Muscle layer of duodenum (tissue), 2 donors: ENCODE results near the gene PCDHB15.
A peak's percentile ranks its signal among the peaks of the same experiment; 100 is the strongest.
"Not testable (repeated sequence)": the region's sequence is repeated elsewhere in the genome, so short reads cannot be mapped to it uniquely, and the experiment has no call there.

Experiments used
- H3K27ac ChIP-seq: one replicate; pipeline ENCODE4 v1.7.0; 2013; ENCODE audit warnings: mild to moderate bottlenecking, low read length
- H3K27me3 ChIP-seq: one replicate; pipeline ENCODE4 v1.7.0; 2013; ENCODE audit warnings: low read depth, mild to moderate bottlenecking, control low read depth, low read length
- H3K36me3 ChIP-seq, 2 donors: one replicate each; pipeline ENCODE4 v1.7.0; 2013; ENCODE audit warnings: low read length in 2 of 2, control low read depth in 1 of 2, mild to moderate bottlenecking in 1 of 2; ENCODE audit not compliant: insufficient read depth in 2 of 2, control insufficient read depth in 1 of 2
- H3K4me1 ChIP-seq, 2 donors: one replicate each; pipeline ENCODE4 v1.7.0; 2013; ENCODE audit warnings: low read length in 2 of 2, mild to moderate bottlenecking in 2 of 2, control low read depth in 1 of 2, moderate library complexity in 1 of 2; ENCODE audit not compliant: insufficient read depth in 2 of 2, control insufficient read depth in 1 of 2
- H3K4me3 ChIP-seq, 2 donors: one replicate each; pipeline ENCODE4 v1.7.0; 2013; ENCODE audit warnings: low read length in 2 of 2, low read depth in 1 of 2, mild to moderate bottlenecking in 1 of 2
- H3K9me3 ChIP-seq, 2 donors: one replicate each; pipeline ENCODE4 v1.7.0; 2013; ENCODE audit warnings: low read length in 2 of 2, control low read depth in 1 of 2, mild to moderate bottlenecking in 1 of 2; ENCODE audit not compliant: control insufficient read depth in 1 of 2
- donor health status: healthy.

PCDHB15 gene

GRCh38 chr5:141216035-141216434 lies 29.2 kb upstream of the PCDHB15 start:
- Histone ChIP-seq H3K36me3 (peaks cover 0 to 28% of the 10 kb centered on the region in 2 donors), H3K9me3 (peaks cover 35 to 70% of the 10 kb centered on the region in 2 donors), H3K4me3 (peak overlapping the region in 1 of 2 donors; percentile 40)
- H3K27me3 ChIP-seq, H3K4me1 ChIP-seq, H3K27ac ChIP-seq: not testable (repeated sequence)

- H3K36me3 ChIP-seq: peaks cover 0 to 22% of the 10 kb centered on the region in 2 donors
- H3K4me1 ChIP-seq: no peaks in the 10 kb centered on the region
- H3K4me3 ChIP-seq: peak within 1 kb of the TSS; percentile 46 to 55
- H3K9me3 ChIP-seq: peaks cover 43 to 84% of the 10 kb centered on the region in 2 donors
- no peaks in the 10 kb centered on the region for H3K27me3 ChIP-seq
- H3K27ac ChIP-seq: no peak within 1 kb of the TSS
These were observed 21.9 kb upstream of the PCDHB15 start, which contains the start of gene PCDHB14 for GRCh38 chr5:141223112-141223783. Gene PCDHB14, plus strand, starts transcription at chr5:141223343. Its CDS starts 163 bp downstream, at chr5:141223506.

GRCh38 chr5:141224844-141225243 lies 20.4 kb upstream of the PCDHB15 start:
- peak overlapping the region in 1 of 2 donors; percentile 55 for H3K4me3 ChIP-seq
- not testable (repeated sequence) for H3K4me1 ChIP-seq, H3K27me3 ChIP-seq, H3K36me3 ChIP-seq, H3K27ac ChIP-seq
- peaks cover 41 to 75% of the 10 kb centered on the region in 2 donors for H3K9me3 ChIP-seq

GRCh38 chr5:141225421-141225820 lies 19.8 kb upstream of the PCDHB15 start:
- H3K27ac ChIP-seq, H3K36me3 ChIP-seq, H3K27me3 ChIP-seq, H3K4me1 ChIP-seq: not testable (repeated sequence)
- Histone ChIP-seq H3K4me3 (peak overlapping the region in 1 of 2 donors; percentile 25), H3K9me3 (peaks cover 41 to 71% of the 10 kb centered on the region in 2 donors)

- no peaks in the 10 kb centered on the region for H3K4me1 ChIP-seq
- no peaks in the 10 kb centered on the region for H3K27me3 ChIP-seq
- no peak overlapping the region for H3K27ac ChIP-seq
- H3K4me3 ChIP-seq: peak overlapping the region; percentile 12 to 60
- H3K36me3 ChIP-seq: peaks cover 0 to 6% of the 10 kb centered on the region in 2 donors
- H3K9me3 ChIP-seq: peaks cover 31 to 79% of the 10 kb centered on the region in 2 donors
These were observed 11.0 kb upstream of the PCDHB15 start for GRCh38 chr5:141234109-141234667.

GRCh38 chr5:141235922-141236321 lies 9.3 kb upstream of the PCDHB15 start:
- H3K27me3 ChIP-seq, H3K4me1 ChIP-seq, H3K27ac ChIP-seq: not testable (repeated sequence)
- Histone ChIP-seq H3K9me3 (peaks cover 44 to 89% of the 10 kb centered on the region in 2 donors), H3K4me3 (peak overlapping the region in 1 of 2 donors; percentile 60), H3K36me3 (peaks cover 0 to 10% of the 10 kb centered on the region in 2 donors)

- Histone ChIP-seq H3K27me3 (no peaks in the 10 kb centered on the region), H3K36me3 (peaks cover 0 to 10% of the 10 kb centered on the region in 2 donors), H3K27ac (no peak overlapping the region), H3K4me1 (no peaks in the 10 kb centered on the region), H3K9me3 (peaks cover 44 to 92% of the 10 kb centered on the region in 2 donors), H3K4me3 (peak overlapping the region in 1 of 2 donors; percentile 60)
These were observed 8.5 kb upstream of the PCDHB15 start for GRCh38 chr5:141236516-141237313.

GRCh38 chr5:141241496-141241895 lies 3.7 kb upstream of the PCDHB15 start:
- Histone ChIP-seq H3K36me3 (peaks cover 0 to 10% of the 10 kb centered on the region in 2 donors), H3K27me3 (no peaks in the 10 kb centered on the region), H3K4me1 (no peaks in the 10 kb centered on the region), H3K27ac (no peak overlapping the region), H3K9me3 (peaks cover 61 to 91% of the 10 kb centered on the region in 2 donors), H3K4me3 (peak overlapping the region in 1 of 2 donors; percentile 54)

- Histone ChIP-seq H3K36me3 (peaks cover 0 to 28% of the 10 kb centered on the region in 2 donors), H3K9me3 (peaks cover 71 to 93% of the 10 kb centered on the region in 2 donors), H3K4me3 (peak overlapping the region in 1 of 2 donors; percentile 69)
- not testable (repeated sequence) for H3K27ac ChIP-seq, H3K4me1 ChIP-seq, H3K27me3 ChIP-seq
These were observed 1.8 kb downstream of the PCDHB15 start for GRCh38 chr5:141246971-141247370.

GRCh38 chr5:141247434-141247833 lies 2.2 kb downstream of the PCDHB15 start:
- Histone ChIP-seq H3K9me3 (peaks cover 70 to 93% of the 10 kb centered on the region in 2 donors), H3K4me3 (peak overlapping the region in 1 of 2 donors; percentile 59), H3K36me3 (peaks cover 0 to 28% of the 10 kb centered on the region in 2 donors)
- not testable (repeated sequence) for H3K27me3 ChIP-seq, H3K4me1 ChIP-seq, H3K27ac ChIP-seq

GRCh38 chr5:141250576-141250975 lies 5.4 kb downstream of the PCDHB15 start:
- Histone ChIP-seq H3K9me3 (peaks cover 70 to 93% of the 10 kb centered on the region in 2 donors), H3K4me3 (peak overlapping the region in 1 of 2 donors; percentile 49), H3K27me3 (no peaks in the 10 kb centered on the region), H3K4me1 (no peaks in the 10 kb centered on the region), H3K27ac (no peak overlapping the region), H3K36me3 (peaks cover 0 to 21% of the 10 kb centered on the region in 2 donors)
